MCF 10A (cell line): ENCODE data around the gene MAMLD1. TPM values are rescaled to one million over a fixed set of nuclear protein-coding genes. Genes with fewer than 3 reads are reported as not detected.
A peak's percentile ranks its signal among the peaks of the same experiment; 100 is the strongest.

Source experiments
- BruUV-seq: library from RNA; stranded (reverse); fragments of 400-500 nt; replicated peaks from 2 replicates; lab custom pipeline; 2021; lab: Mats Ljungman, UMichigan
- CTCF ChIA-PET: fragments of 300-600 bp; sonication (Branson Sonifier 250); formaldehyde crosslinking; extraction: SDS; loops from one replicate; lab custom pipeline; 2021; ENCODE audit warnings: antibody characterized with exemption, inconsistent platforms; lab: Yijun Ruan, JAX
- POLR2A ChIA-PET: fragments of 300-600, 350-650 bp; sonication (Branson Sonifier 250); formaldehyde crosslinking; extraction: SDS; loops from one replicate; lab custom pipeline; 2020; ENCODE audit warnings: antibody characterized with exemption, inconsistent platforms; lab: Yijun Ruan, JAX
- DNase-seq: peaks from one replicate; pipeline ENCODE4 v3.0.0-alpha.2; 2018; ENCODE audit not compliant: unreplicated experiment
- H3K27ac Mint-ChIP-seq: one replicate; pipeline ENCODE4 v1.8.0; 2022; ENCODE audit warnings: mild to moderate bottlenecking, low read depth, mixed read lengths; ENCODE audit not compliant: unreplicated experiment
- H3K27me3 Mint-ChIP-seq: one replicate; pipeline ENCODE4 v1.8.0; 2022; ENCODE audit warnings: mixed read lengths; ENCODE audit not compliant: insufficient read depth, unreplicated experiment
- H3K36me3 Mint-ChIP-seq: one replicate; pipeline ENCODE4 v1.8.0; 2022; ENCODE audit warnings: mild to moderate bottlenecking, moderate library complexity, mixed read lengths; ENCODE audit not compliant: insufficient read depth, unreplicated experiment
- H3K4me1 Mint-ChIP-seq: one replicate; pipeline ENCODE4 v1.8.0; 2022; ENCODE audit warnings: mixed read lengths; ENCODE audit not compliant: insufficient read depth, unreplicated experiment
- H3K4me3 Mint-ChIP-seq: one replicate; pipeline ENCODE4 v1.8.0; 2022; ENCODE audit warnings: mild to moderate bottlenecking, moderate library complexity, mixed read lengths; ENCODE audit not compliant: unreplicated experiment
- H3K9me3 Mint-ChIP-seq: one replicate; pipeline ENCODE4 v1.8.0; 2022; ENCODE audit warnings: mixed read lengths; ENCODE audit not compliant: unreplicated experiment
- CTCF ChIP-seq: fragments of 200-600 bp; IDR thresholded peaks from one replicate; pipeline ENCODE4 v1.8.0; 2022; ENCODE audit warnings: antibody characterized with exemption, mild to moderate bottlenecking; ENCODE audit not compliant: unreplicated experiment
- intact Hi-C: fragments of 100-400 bp; cut with micrococcal nuclease; formaldehyde crosslinking; loops from 2 replicates; pipeline ENCODE4 v1.14.1; 2022
- total RNA-seq: library from RNA; stranded (reverse); gene quantifications from 2 replicates; pipeline ENCODE4 v1.2.3, GENCODE V29; 2022

The MAMLD1 gene
- total RNA-seq, 1 experiment from 2014 or later: 1.9 TPM

- intact Hi-C loops: no loop called here
- no peaks in the 10 kb centered on the region for H3K36me3 Mint-ChIP-seq
- peak overlapping the region; percentile 1 for H3K27ac Mint-ChIP-seq
- no peaks in the 10 kb centered on the region for H3K27me3 Mint-ChIP-seq
- CTCF ChIA-PET: interaction anchor here (0.6 to 2.9 kb wide), 8 partner anchors 17 to 520 kb away, joined by 3 to 8 read pairs (median 3); partner anchors contain the start of gene MAMLD1
- no peak for TF ChIP-seq CTCF
- peak; percentile 85 for DNase-seq
- BruUV-seq: no TSS peak
- no peak overlapping the region for H3K4me3 Mint-ChIP-seq
- POLR2A ChIA-PET: interaction anchor here (0.6 to 1.5 kb wide), 3 partner anchors 88 to 148 kb away, joined by 3 read pairs; no protein-coding TSS in a partner anchor
- H3K9me3 Mint-ChIP-seq: no peaks in the 10 kb centered on the region
- H3K4me1 Mint-ChIP-seq: peaks cover 21% of the 10 kb centered on the region
Observed at GRCh38 chrX:150482537-150483206, 119.6 kb downstream of the MAMLD1 start.

- no peaks in the 10 kb centered on the region for H3K36me3 Mint-ChIP-seq
- no peak overlapping the region for H3K27ac Mint-ChIP-seq
- no peaks in the 10 kb centered on the region for H3K9me3 Mint-ChIP-seq
- no peak for DNase-seq
- TF ChIP-seq CTCF: no peak
- no TSS peak for BruUV-seq
- intact Hi-C loops: no loop called here
- H3K4me1 Mint-ChIP-seq: peaks cover 21% of the 10 kb centered on the region
- H3K4me3 Mint-ChIP-seq: no peak overlapping the region
- ChIA-PET CTCF (interaction anchor here (0.6 to 2.9 kb wide), 7 partner anchors 16 to 521 kb away, joined by 3 to 8 read pairs (median 3); no protein-coding TSS in a partner anchor), POLR2A (interaction anchor here (1.5 kb wide), 1 partner anchor 87 kb away, joined by 3 read pairs; no protein-coding TSS in a partner anchor)
- no peaks in the 10 kb centered on the region for H3K27me3 Mint-ChIP-seq
Observed at GRCh38 chrX:150483356-150483985, 120.4 kb downstream of the MAMLD1 start.

GRCh38 chrX:150486011-150486410 lies 122.9 kb downstream of the MAMLD1 start:
- Mint-ChIP-seq H3K27ac (no peak overlapping the region), H3K9me3 (no peaks in the 10 kb centered on the region), H3K27me3 (no peaks in the 10 kb centered on the region), H3K36me3 (no peaks in the 10 kb centered on the region), H3K4me1 (peaks cover 21% of the 10 kb centered on the region), H3K4me3 (no peak overlapping the region)
- intact Hi-C loops: loop anchor here (1.0 to 5.0 kb wide), 4 partner anchors 122 to 523 kb away; no protein-coding TSS in a partner anchor
- ChIA-PET POLR2A (interaction anchor here (0.6 to 1.4 kb wide), 3 partner anchors 15 to 396 kb away, joined by 3 to 4 read pairs (median 3); partner anchors contain the start of gene MAMLD1), CTCF (interaction anchor here (0.6 to 2.8 kb wide), 18 partner anchors 9 to 1760 kb away, joined by 3 to 13 read pairs (median 4); no protein-coding TSS in a partner anchor)
- DNase-seq: peak; percentile 71
- TF ChIP-seq CTCF: peak; percentile 62
- no TSS peak for BruUV-seq
